HEK293 (cell line): ENCODE data around the gene VPS51.
A peak's percentile ranks its signal among the peaks of the same experiment; 100 is the strongest.

ENCODE experiments used
- CTCF ChIP-seq: fragments of 450-650 bp; formaldehyde crosslinking; IDR thresholded peaks from 2 replicates; pipeline ENCODE4 v1.5.1; 2016; ENCODE audit warnings: missing biosample characterization, missing genetic modification characterization
- HIC1 ChIP-seq: fragments of 450-650 bp; formaldehyde crosslinking; IDR thresholded peaks from 2 replicates; pipeline ENCODE4 v1.5.1; 2016; ENCODE audit warnings: missing biosample characterization, missing genetic modification characterization
- HOXA7 ChIP-seq: sonication (generic); formaldehyde crosslinking; IDR thresholded peaks from 2 replicates; pipeline ENCODE4 v1.8.1; 2022; ENCODE audit warnings: missing genetic modification reagents, borderline replicate concordance
- REPIN1 ChIP-seq: fragments of 450-650 bp; formaldehyde crosslinking; IDR thresholded peaks from 2 replicates; pipeline ENCODE4 v1.5.1; 2017; ENCODE audit warnings: missing biosample characterization, missing genetic modification characterization, low read depth
- REST ChIP-seq: fragments of 450-650 bp; formaldehyde crosslinking; IDR thresholded peaks from 2 replicates; pipeline ENCODE4 v1.5.1; 2016; ENCODE audit warnings: missing biosample characterization, missing genetic modification characterization
- ZBTB17 ChIP-seq: fragments of 450-650 bp; formaldehyde crosslinking; IDR thresholded peaks from 2 replicates; pipeline ENCODE4 v1.5.1; 2016; ENCODE audit warnings: missing biosample characterization, missing genetic modification characterization
- ZBTB6 ChIP-seq: fragments of 450-650 bp; formaldehyde crosslinking; IDR thresholded peaks from 2 replicates; pipeline ENCODE4 v1.5.1; 2017; ENCODE audit warnings: missing biosample characterization, missing genetic modification characterization
- ZNF239 ChIP-seq: fragments of 450-650 bp; formaldehyde crosslinking; IDR thresholded peaks from 2 replicates; pipeline ENCODE4 v1.5.1; 2016; ENCODE audit warnings: missing biosample characterization, missing genetic modification characterization

- TF ChIP-seq REST (tag by site-specific recombination) (no peak), CTCF (tag by site-specific recombination) (no peak; the same call in 1 of the 2 replicates), ZBTB17 (peak; percentile 96), HIC1 (tag by site-specific recombination) (no peak), ZNF239 (tag by site-specific recombination) (no peak), HOXA7 (CRISPR knock-in tag) (no peak), REPIN1 (tag by site-specific recombination) (no peak), ZBTB6 (tag by site-specific recombination) (no peak)
Observed at GRCh38 chr11:65083834-65084597, 12.0 kb upstream of the VPS51 start, which contains the start of the genes CDCA5 and ZFPL1.
